HEK293 (cell line): ENCODE measurements around the gene LMO1.

Experiments
- EGR2 ChIP-seq: fragments of 450-650 bp; formaldehyde crosslinking; IDR thresholded peaks from 2 replicates; pipeline ENCODE4 v1.5.1; 2016; ENCODE audit warnings: low read depth, missing biosample characterization, missing genetic modification characterization
- HOXC10 ChIP-seq: sonication (generic); formaldehyde crosslinking; IDR thresholded peaks from 2 replicates; pipeline ENCODE4 v1.8.1; 2023; ENCODE audit warnings: mild to moderate bottlenecking, missing genetic modification reagents
- KLF10 ChIP-seq: fragments of 450-650 bp; IDR thresholded peaks from 2 replicates; pipeline ENCODE4 v1.5.1; 2018; ENCODE audit warnings: missing biosample characterization, mild to moderate bottlenecking, missing genetic modification characterization
- MEIS1 ChIP-seq: sonication (generic); formaldehyde crosslinking; IDR thresholded peaks from 2 replicates; pipeline ENCODE4 v1.8.1; 2022; ENCODE audit warnings: missing genetic modification reagents, mild to moderate bottlenecking, borderline replicate concordance
- REPIN1 ChIP-seq: fragments of 450-650 bp; formaldehyde crosslinking; IDR thresholded peaks from 2 replicates; pipeline ENCODE4 v1.5.1; 2017; ENCODE audit warnings: missing biosample characterization, missing genetic modification characterization, low read depth
- SCRT2 ChIP-seq: fragments of 450-650 bp; formaldehyde crosslinking; IDR thresholded peaks from 2 replicates; pipeline ENCODE4 v1.5.1; 2016; ENCODE audit warnings: missing biosample characterization, missing genetic modification characterization
- SETDB1 ChIP-seq: IDR thresholded peaks from one replicate; pipeline ENCODE4 v1.6.1; 2017; ENCODE audit warnings: mild to moderate bottlenecking, low read length, moderate library complexity, mixed read lengths; ENCODE audit not compliant: insufficient read length
- ZIC2 ChIP-seq: fragments of 450-650 bp; formaldehyde crosslinking; IDR thresholded peaks from 2 replicates; pipeline ENCODE4 v1.5.1; 2016; ENCODE audit warnings: missing biosample characterization, missing genetic modification characterization
- ZNF18 ChIP-seq: fragments of 450-650 bp; formaldehyde crosslinking; IDR thresholded peaks from 2 replicates; pipeline ENCODE4 v1.5.1; 2016; ENCODE audit warnings: missing biosample characterization, missing genetic modification characterization
- ZNF202 ChIP-seq: fragments of 450-650 bp; formaldehyde crosslinking; IDR thresholded peaks from 2 replicates; pipeline ENCODE4 v1.5.1; 2016; ENCODE audit warnings: missing biosample characterization, missing genetic modification characterization, borderline replicate concordance
- ZNF239 ChIP-seq: fragments of 450-650 bp; formaldehyde crosslinking; IDR thresholded peaks from 2 replicates; pipeline ENCODE4 v1.5.1; 2016; ENCODE audit warnings: missing biosample characterization, missing genetic modification characterization
- ZNF266 ChIP-seq: fragments of 450-650 bp; formaldehyde crosslinking; IDR thresholded peaks from 2 replicates; pipeline ENCODE4 v1.5.1; 2016; ENCODE audit warnings: missing biosample characterization, missing genetic modification characterization, low read depth
- ZNF274 ChIP-seq, 2 experiments: fragments of 200-500 bp in 1 of 2; fragments of 450-650 bp in 1 of 2; sonication (Bioruptor generic) in 1 of 2; formaldehyde crosslinking in 1 of 2; IDR thresholded peaks; 2 replicates each; pipeline versions ENCODE4 v1.5.1 to v1.6.1; 2014 to 2016; ENCODE audit warnings: borderline replicate concordance in 1 of 2, inconsistent platforms in 1 of 2, low read length in 1 of 2, missing biosample characterization in 1 of 2, missing genetic modification characterization in 1 of 2
- ZNF280D ChIP-seq: fragments of 450-650 bp; formaldehyde crosslinking; IDR thresholded peaks from 2 replicates; pipeline ENCODE4 v1.5.1; 2016; ENCODE audit warnings: missing biosample characterization, missing genetic modification characterization
- ZNF302 ChIP-seq: fragments of 450-650 bp; formaldehyde crosslinking; IDR thresholded peaks from 2 replicates; pipeline ENCODE4 v1.5.1; 2016; ENCODE audit warnings: missing biosample characterization, missing genetic modification characterization, low read depth
- ZNF394 ChIP-seq: fragments of 450-650 bp; formaldehyde crosslinking; IDR thresholded peaks from 2 replicates; pipeline ENCODE4 v1.5.1; 2016; ENCODE audit warnings: missing biosample characterization, missing genetic modification characterization, mild to moderate bottlenecking, moderate library complexity, borderline replicate concordance
- ZNF548 ChIP-seq: fragments of 450-650 bp; formaldehyde crosslinking; IDR thresholded peaks from 2 replicates; pipeline ENCODE4 v1.5.1; 2016; ENCODE audit warnings: missing biosample characterization, missing genetic modification characterization
- ZNF624 ChIP-seq: fragments of 450-650 bp; formaldehyde crosslinking; IDR thresholded peaks from 2 replicates; pipeline ENCODE4 v1.5.1; 2017; ENCODE audit warnings: missing biosample characterization, missing genetic modification characterization
- ZNF792 ChIP-seq: fragments of 450-650 bp; formaldehyde crosslinking; IDR thresholded peaks from 2 replicates; pipeline ENCODE4 v1.5.1; 2016; ENCODE audit warnings: missing biosample characterization, missing genetic modification characterization
- ZSCAN16 ChIP-seq: fragments of 450-650 bp; formaldehyde crosslinking; IDR thresholded peaks from 2 replicates; pipeline ENCODE4 v1.5.1; 2016; ENCODE audit warnings: missing biosample characterization, missing genetic modification characterization
- TF ChIP-seq, protein P1 (sequence below): fragments of 450-650 bp; formaldehyde crosslinking; IDR thresholded peaks from 2 replicates; pipeline ENCODE4 v1.5.1; 2016; ENCODE audit warnings: missing biosample characterization, missing genetic modification characterization
- TF ChIP-seq, protein P2 (sequence below): fragments of 450-650 bp; formaldehyde crosslinking; conservative IDR thresholded peaks from 2 replicates; pipeline ENCODE4 v1.5.1; 2016; ENCODE audit warnings: low read depth, missing biosample characterization, missing genetic modification characterization
- TF ChIP-seq, protein P3 (sequence below): fragments of 450-650 bp; formaldehyde crosslinking; IDR thresholded peaks from 2 replicates; pipeline ENCODE4 v1.5.1; 2016; ENCODE audit warnings: missing biosample characterization, missing genetic modification characterization, borderline replicate concordance

LMO1 gene

GRCh38 chr11:8229299-8230177, 34.1 kb downstream of the LMO1 start (continued):
- TF ChIP-seq SETDB1 (no peak), ZNF202 (tag by site-specific recombination) (no peak), ZSCAN16 (tag by site-specific recombination) (no peak), ZNF792 (no peak), ZNF624 (tag by site-specific recombination) (no peak), ZNF18 (tag by site-specific recombination) (no peak), ZNF274 (IDR thresholded peaks at IDR 0.05; ENCODE audit: low read length) (no peak), ZNF274 (tag by site-specific recombination; IDR thresholded peaks at IDR 0.05; ENCODE audit: borderline replicate concordance) (no peak), HOXC10 (CRISPR knock-in tag) (no peak), REPIN1 (tag by site-specific recombination) (no peak), ZNF280D (tag by site-specific recombination) (no peak), ZNF302 (tag by site-specific recombination) (no peak), SCRT2 (tag by site-specific recombination) (peak; percentile 31; the same call in 1 of the 2 replicates), ZNF266 (tag by site-specific recombination) (no peak), KLF10 (tag by site-specific recombination) (0 out of 2 replicates have a peak, but pooled peaks have one; percentile 54), ZNF394 (peak; percentile 53; the same call in 1 of the 2 replicates), EGR2 (tag by site-specific recombination) (no peak), ZNF548 (tag by site-specific recombination) (no peak), ZIC2 (tag by site-specific recombination) (peak; percentile 60), ZNF239 (tag by site-specific recombination) (no peak), MEIS1 (no peak)
- TF ChIP-seq, protein P1, sequence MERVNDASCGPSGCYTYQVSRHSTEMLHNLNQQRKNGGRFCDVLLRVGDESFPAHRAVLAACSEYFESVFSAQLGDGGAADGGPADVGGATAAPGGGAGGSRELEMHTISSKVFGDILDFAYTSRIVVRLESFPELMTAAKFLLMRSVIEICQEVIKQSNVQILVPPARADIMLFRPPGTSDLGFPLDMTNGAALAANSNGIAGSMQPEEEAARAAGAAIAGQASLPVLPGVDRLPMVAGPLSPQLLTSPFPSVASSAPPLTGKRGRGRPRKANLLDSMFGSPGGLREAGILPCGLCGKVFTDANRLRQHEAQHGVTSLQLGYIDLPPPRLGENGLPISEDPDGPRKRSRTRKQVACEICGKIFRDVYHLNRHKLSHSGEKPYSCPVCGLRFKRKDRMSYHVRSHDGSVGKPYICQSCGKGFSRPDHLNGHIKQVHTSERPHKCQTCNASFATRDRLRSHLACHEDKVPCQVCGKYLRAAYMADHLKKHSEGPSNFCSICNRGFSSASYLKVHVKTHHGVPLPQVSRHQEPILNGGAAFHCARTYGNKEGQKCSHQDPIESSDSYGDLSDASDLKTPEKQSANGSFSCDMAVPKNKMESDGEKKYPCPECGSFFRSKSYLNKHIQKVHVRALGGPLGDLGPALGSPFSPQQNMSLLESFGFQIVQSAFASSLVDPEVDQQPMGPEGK (tag by site-specific recombination), result peak; percentile 93
- TF ChIP-seq, protein P2, sequence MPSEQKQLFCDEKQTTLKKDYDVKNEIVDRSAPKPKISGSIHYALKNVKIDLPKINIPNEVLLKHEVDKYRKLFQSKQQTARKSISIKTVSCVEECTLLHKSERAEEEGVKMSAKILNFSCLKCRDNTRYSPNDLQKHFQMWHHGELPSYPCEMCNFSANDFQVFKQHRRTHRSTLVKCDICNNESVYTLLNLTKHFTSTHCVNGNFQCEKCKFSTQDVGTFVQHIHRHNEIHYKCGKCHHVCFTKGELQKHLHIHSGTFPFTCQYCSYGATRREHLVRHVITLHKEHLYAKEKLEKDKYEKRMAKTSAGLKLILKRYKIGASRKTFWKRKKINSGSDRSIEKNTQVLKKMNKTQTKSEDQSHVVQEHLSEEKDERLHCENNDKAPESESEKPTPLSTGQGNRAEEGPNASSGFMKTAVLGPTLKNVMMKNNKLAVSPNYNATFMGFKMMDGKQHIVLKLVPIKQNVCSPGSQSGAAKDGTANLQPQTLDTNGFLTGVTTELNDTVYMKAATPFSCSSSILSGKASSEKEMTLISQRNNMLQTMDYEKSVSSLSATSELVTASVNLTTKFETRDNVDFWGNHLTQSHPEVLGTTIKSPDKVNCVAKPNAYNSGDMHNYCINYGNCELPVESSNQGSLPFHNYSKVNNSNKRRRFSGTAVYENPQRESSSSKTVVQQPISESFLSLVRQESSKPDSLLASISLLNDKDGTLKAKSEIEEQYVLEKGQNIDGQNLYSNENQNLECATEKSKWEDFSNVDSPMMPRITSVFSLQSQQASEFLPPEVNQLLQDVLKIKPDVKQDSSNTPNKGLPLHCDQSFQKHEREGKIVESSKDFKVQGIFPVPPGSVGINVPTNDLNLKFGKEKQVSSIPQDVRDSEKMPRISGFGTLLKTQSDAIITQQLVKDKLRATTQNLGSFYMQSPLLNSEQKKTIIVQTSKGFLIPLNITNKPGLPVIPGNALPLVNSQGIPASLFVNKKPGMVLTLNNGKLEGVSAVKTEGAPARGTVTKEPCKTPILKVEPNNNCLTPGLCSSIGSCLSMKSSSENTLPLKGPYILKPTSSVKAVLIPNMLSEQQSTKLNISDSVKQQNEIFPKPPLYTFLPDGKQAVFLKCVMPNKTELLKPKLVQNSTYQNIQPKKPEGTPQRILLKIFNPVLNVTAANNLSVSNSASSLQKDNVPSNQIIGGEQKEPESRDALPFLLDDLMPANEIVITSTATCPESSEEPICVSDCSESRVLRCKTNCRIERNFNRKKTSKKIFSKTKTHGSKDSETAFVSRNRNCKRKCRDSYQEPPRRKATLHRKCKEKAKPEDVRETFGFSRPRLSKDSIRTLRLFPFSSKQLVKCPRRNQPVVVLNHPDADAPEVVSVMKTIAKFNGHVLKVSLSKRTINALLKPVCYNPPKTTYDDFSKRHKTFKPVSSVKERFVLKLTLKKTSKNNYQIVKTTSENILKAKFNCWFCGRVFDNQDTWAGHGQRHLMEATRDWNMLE (tag by site-specific recombination), result no peak
- TF ChIP-seq, protein P3, sequence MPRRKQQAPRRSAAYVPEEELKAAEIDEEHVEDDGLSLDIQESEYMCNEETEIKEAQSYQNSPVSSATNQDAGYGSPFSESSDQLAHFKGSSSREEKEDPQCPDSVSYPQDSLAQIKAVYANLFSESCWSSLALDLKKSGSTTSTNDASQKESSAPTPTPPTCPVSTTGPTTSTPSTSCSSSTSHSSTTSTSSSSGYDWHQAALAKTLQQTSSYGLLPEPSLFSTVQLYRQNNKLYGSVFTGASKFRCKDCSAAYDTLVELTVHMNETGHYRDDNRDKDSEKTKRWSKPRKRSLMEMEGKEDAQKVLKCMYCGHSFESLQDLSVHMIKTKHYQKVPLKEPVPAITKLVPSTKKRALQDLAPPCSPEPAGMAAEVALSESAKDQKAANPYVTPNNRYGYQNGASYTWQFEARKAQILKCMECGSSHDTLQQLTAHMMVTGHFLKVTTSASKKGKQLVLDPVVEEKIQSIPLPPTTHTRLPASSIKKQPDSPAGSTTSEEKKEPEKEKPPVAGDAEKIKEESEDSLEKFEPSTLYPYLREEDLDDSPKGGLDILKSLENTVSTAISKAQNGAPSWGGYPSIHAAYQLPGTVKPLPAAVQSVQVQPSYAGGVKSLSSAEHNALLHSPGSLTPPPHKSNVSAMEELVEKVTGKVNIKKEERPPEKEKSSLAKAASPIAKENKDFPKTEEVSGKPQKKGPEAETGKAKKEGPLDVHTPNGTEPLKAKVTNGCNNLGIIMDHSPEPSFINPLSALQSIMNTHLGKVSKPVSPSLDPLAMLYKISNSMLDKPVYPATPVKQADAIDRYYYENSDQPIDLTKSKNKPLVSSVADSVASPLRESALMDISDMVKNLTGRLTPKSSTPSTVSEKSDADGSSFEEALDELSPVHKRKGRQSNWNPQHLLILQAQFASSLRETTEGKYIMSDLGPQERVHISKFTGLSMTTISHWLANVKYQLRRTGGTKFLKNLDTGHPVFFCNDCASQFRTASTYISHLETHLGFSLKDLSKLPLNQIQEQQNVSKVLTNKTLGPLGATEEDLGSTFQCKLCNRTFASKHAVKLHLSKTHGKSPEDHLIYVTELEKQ, result 0 out of 2 replicates have a peak, but pooled peaks have one; percentile 60
